ENCODE data around the gene ZNF385B.

DNA sequence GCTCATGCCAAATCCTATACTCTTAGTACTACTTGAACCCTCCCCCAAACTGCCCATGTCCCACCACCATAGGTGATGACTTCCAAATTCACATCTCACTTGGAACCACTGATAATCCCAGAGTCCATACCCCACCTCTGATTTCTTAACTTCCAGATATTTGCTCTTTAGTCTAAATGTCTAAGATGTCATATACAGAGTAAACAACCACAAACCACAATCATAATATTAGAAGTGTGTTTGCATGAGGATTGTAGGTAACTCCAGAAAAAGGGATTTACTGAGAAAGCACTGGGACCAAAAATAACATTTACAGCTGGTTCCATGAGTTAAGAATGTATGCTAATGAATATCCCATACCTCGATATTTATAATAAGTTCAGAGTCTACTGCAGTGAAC, 146.2 kb downstream of the ZNF385B start:
- TF ChIP-seq, protein P1, sequence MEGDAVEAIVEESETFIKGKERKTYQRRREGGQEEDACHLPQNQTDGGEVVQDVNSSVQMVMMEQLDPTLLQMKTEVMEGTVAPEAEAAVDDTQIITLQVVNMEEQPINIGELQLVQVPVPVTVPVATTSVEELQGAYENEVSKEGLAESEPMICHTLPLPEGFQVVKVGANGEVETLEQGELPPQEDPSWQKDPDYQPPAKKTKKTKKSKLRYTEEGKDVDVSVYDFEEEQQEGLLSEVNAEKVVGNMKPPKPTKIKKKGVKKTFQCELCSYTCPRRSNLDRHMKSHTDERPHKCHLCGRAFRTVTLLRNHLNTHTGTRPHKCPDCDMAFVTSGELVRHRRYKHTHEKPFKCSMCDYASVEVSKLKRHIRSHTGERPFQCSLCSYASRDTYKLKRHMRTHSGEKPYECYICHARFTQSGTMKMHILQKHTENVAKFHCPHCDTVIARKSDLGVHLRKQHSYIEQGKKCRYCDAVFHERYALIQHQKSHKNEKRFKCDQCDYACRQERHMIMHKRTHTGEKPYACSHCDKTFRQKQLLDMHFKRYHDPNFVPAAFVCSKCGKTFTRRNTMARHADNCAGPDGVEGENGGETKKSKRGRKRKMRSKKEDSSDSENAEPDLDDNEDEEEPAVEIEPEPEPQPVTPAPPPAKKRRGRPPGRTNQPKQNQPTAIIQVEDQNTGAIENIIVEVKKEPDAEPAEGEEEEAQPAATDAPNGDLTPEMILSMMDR (optimal IDR thresholded peaks at IDR 0.05 in 1 of 3, IDR thresholded peaks at IDR 0.05 in 1 of 3, conservative IDR thresholded peaks at IDR 0.05 in 1 of 3; ENCODE audit: extremely low read depth in 1 of 3, insufficient read depth in 2 of 3, low read length in 3 of 3), result no peak
- TF ChIP-seq EZH2 (IDR thresholded peaks at IDR 0.05; ENCODE audit: low read length), result no peak
